Measurements from ENCODE around the gene TEX26.

GRCh38 chr13:30976025-30976424 lies 43.6 kb downstream of the TEX26 start:
- TF ChIP-seq POLR2AphosphoS5 (IDR thresholded peaks at IDR 0.05; ENCODE audit: low read depth, low read length) (no peak), TAF1 (IDR thresholded peaks at IDR 0.05; ENCODE audit: borderline replicate concordance, insufficient read depth, low read length) (no peak), REST (IDR thresholded peaks at IDR 0.05; ENCODE audit: insufficient read depth in 1 of 2, low read depth in 2 of 2, low read length in 2 of 2) (no peak), SIN3A (IDR thresholded peaks at IDR 0.05; ENCODE audit: borderline replicate concordance, insufficient read depth, low read length) (no peak)

Data from PFSK-1 (cell line).